Middle frontal gyrus (tissue), 1 donor: Measurements from ENCODE around the gene PLET1.
"Not testable (repeated sequence)": the region's sequence is repeated elsewhere in the genome, so short reads cannot be mapped to it uniquely, and the experiment has no call there.

Experiments
- DNase-seq: peaks from one replicate; pipeline ENCODE4 v3.0.0-alpha.2; 2015; ENCODE audit warnings: low spot score; ENCODE audit errors: extremely low spot score

The PLET1 gene

GRCh38 chr11:112212710-112213109 lies 48.0 kb downstream of the PLET1 start:
- no peak for DNase-seq

GRCh38 chr11:112212290-112212689 lies 48.4 kb downstream of the PLET1 start:
- no peak for DNase-seq

- no peak for DNase-seq
Measured at GRCh38 chr11:112211536-112211935, 49.1 kb downstream of the PLET1 start.

- no peak for DNase-seq
Measured at GRCh38 chr11:112210890-112211289, 49.8 kb downstream of the PLET1 start.

GRCh38 chr11:112206071-112206470 lies 54.6 kb downstream of the PLET1 start:
- DNase-seq: no peak

GRCh38 chr11:112200252-112200651 lies 60.4 kb downstream of the PLET1 start:
- no peak for DNase-seq

- not testable (repeated sequence) for DNase-seq
Measured at GRCh38 chr11:112199101-112199500, 61.6 kb downstream of the PLET1 start.
